Immature natural killer cell (primary cell): ENCODE data around the gene RASL11A. TPM values are rescaled to one million over a fixed set of nuclear protein-coding genes. Genes with fewer than 3 reads are reported as not detected.
"Not testable (repeated sequence)": the region's sequence is repeated elsewhere in the genome, so short reads cannot be mapped to it uniquely, and the experiment has no call there.

Source experiments
- DNase-seq, 3 donors: peaks; one replicate each; pipeline ENCODE4 v3.0.0; 2022; ENCODE audit warnings: mixed read lengths in 1 of 3
- H3K27ac Mint-ChIP-seq, 6 donors: one replicate each; pipeline ENCODE4 v1.8.0; 2020; ENCODE audit warnings: mixed read lengths in 6 of 6, mild to moderate bottlenecking in 5 of 6, inconsistent platforms in 4 of 6, moderate library complexity in 3 of 6
- H3K27me3 Mint-ChIP-seq, 3 donors: one replicate each; pipeline ENCODE4 v1.8.0; 2020 to 2021; ENCODE audit warnings: low read depth in 3 of 3, mild to moderate bottlenecking in 3 of 3, mixed read lengths in 3 of 3, moderate library complexity in 3 of 3, inconsistent platforms in 1 of 3
- H3K36me3 Mint-ChIP-seq, 3 donors: one replicate each; pipeline ENCODE4 v1.8.0; 2020; ENCODE audit warnings: mixed read lengths in 3 of 3, inconsistent platforms in 2 of 3, mild to moderate bottlenecking in 2 of 3
- H3K4me1 Mint-ChIP-seq, 2 donors: one replicate each; pipeline ENCODE4 v1.8.0; 2020; ENCODE audit warnings: inconsistent platforms in 2 of 2, mild to moderate bottlenecking in 2 of 2, mixed read lengths in 2 of 2, moderate library complexity in 1 of 2
- H3K4me3 Mint-ChIP-seq, 5 donors: one replicate each; pipeline ENCODE4 v1.8.0; 2020; ENCODE audit warnings: mild to moderate bottlenecking in 5 of 5, mixed read lengths in 5 of 5, inconsistent platforms in 3 of 5, moderate library complexity in 3 of 5
- H3K9me3 Mint-ChIP-seq, 6 donors: one replicate each; pipeline ENCODE4 v1.8.0; 2020; ENCODE audit warnings: mild to moderate bottlenecking in 6 of 6, mixed read lengths in 6 of 6, inconsistent platforms in 4 of 6, moderate library complexity in 3 of 6
- polyA plus RNA-seq, 3 donors: library from polyadenylated mRNA; unstranded; fragments of 300-500 nt; fragmentation: Illumina TruSeq; gene quantifications; one replicate each; pipeline ENCODE4 v1.2.3, GENCODE V29; 2021

Gene RASL11A
- polyA plus RNA-seq, 3 donors from 2014 or later: 0.22 to 0.54 TPM; not detected in 1

- Mint-ChIP-seq H3K4me3 (no peak overlapping the region), H3K36me3 (no peaks in the 10 kb centered on the region), H3K27me3 (peaks cover 1 to 12% (median 4%) of the 10 kb centered on the region in 3 donors), H3K9me3 (no peaks in the 10 kb centered on the region), H3K4me1 (no peaks in the 10 kb centered on the region), H3K27ac (no peak overlapping the region)
- no peak for DNase-seq
Observed at GRCh38 chr13:27295660-27296059, 25.0 kb downstream of the RASL11A start.

GRCh38 chr13:27296496-27296895 lies 25.9 kb downstream of the RASL11A start:
- Mint-ChIP-seq H3K4me3 (no peak overlapping the region), H3K9me3 (no peaks in the 10 kb centered on the region), H3K27ac (no peak overlapping the region), H3K36me3 (no peaks in the 10 kb centered on the region), H3K4me1 (no peaks in the 10 kb centered on the region), H3K27me3 (peaks cover 3 to 12% (median 4%) of the 10 kb centered on the region in 3 donors)
- DNase-seq: no peak

- Mint-ChIP-seq H3K36me3 (no peaks in the 10 kb centered on the region), H3K27me3 (peaks cover 2 to 10% (median 4%) of the 10 kb centered on the region in 3 donors), H3K4me3 (no peak overlapping the region), H3K4me1 (no peaks in the 10 kb centered on the region), H3K27ac (no peak overlapping the region), H3K9me3 (no peaks in the 10 kb centered on the region)
- DNase-seq: no peak
Observed at GRCh38 chr13:27298849-27299248, 28.2 kb downstream of the RASL11A start.

GRCh38 chr13:27300406-27300805 lies 29.8 kb downstream of the RASL11A start:
- not testable (repeated sequence) for H3K4me1 Mint-ChIP-seq, H3K4me3 Mint-ChIP-seq, H3K27me3 Mint-ChIP-seq, H3K36me3 Mint-ChIP-seq, DNase-seq, H3K9me3 Mint-ChIP-seq, H3K27ac Mint-ChIP-seq

- no peaks in the 10 kb centered on the region for H3K9me3 Mint-ChIP-seq
- H3K4me1 Mint-ChIP-seq: no peaks in the 10 kb centered on the region
Observed at GRCh38 chr13:27300941-27301586, 30.4 kb downstream of the RASL11A start.

GRCh38 chr13:27302643-27303262 lies 32.1 kb downstream of the RASL11A start:
- no peak for DNase-seq
- Mint-ChIP-seq H3K4me1 (no peaks in the 10 kb centered on the region), H3K27ac (no peak overlapping the region), H3K27me3 (peaks cover 0 to 9% (median 2%) of the 10 kb centered on the region in 3 donors), H3K36me3 (no peaks in the 10 kb centered on the region), H3K4me3 (no peak overlapping the region), H3K9me3 (no peaks in the 10 kb centered on the region)

More at GRCh38 chr13:27300941-27301586, 30.4 kb downstream of the RASL11A start:
- H3K27me3 Mint-ChIP-seq: peaks cover 1 to 10% (median 2%) of the 10 kb centered on the region in 3 donors
- H3K36me3 Mint-ChIP-seq: no peaks in the 10 kb centered on the region
- H3K27ac Mint-ChIP-seq: no peak overlapping the region
- DNase-seq: no peak
- no peak overlapping the region for H3K4me3 Mint-ChIP-seq

GRCh38 chr13:27304099-27304498 lies 33.5 kb downstream of the RASL11A start:
- H3K27ac Mint-ChIP-seq: no peak overlapping the region
- DNase-seq: no peak
- H3K36me3 Mint-ChIP-seq: no peaks in the 10 kb centered on the region
- peaks cover 0 to 6% (median 2%) of the 10 kb centered on the region in 3 donors for H3K27me3 Mint-ChIP-seq
- H3K4me3 Mint-ChIP-seq: no peak overlapping the region
- H3K9me3 Mint-ChIP-seq: no peaks in the 10 kb centered on the region
- H3K4me1 Mint-ChIP-seq: no peaks in the 10 kb centered on the region

GRCh38 chr13:27304611-27305010 lies 34.0 kb downstream of the RASL11A start:
- Mint-ChIP-seq H3K4me1 (no peaks in the 10 kb centered on the region), H3K27me3 (peaks cover 2 to 6% (median 2%) of the 10 kb centered on the region in 3 donors), H3K27ac (no peak overlapping the region), H3K9me3 (no peaks in the 10 kb centered on the region), H3K36me3 (no peaks in the 10 kb centered on the region), H3K4me3 (no peak overlapping the region)
- no peak for DNase-seq

GRCh38 chr13:27306364-27306763 lies 35.7 kb downstream of the RASL11A start:
- Mint-ChIP-seq H3K9me3 (no peaks in the 10 kb centered on the region), H3K36me3 (no peaks in the 10 kb centered on the region), H3K4me1 (no peaks in the 10 kb centered on the region), H3K27ac (no peak overlapping the region), H3K4me3 (no peak overlapping the region), H3K27me3 (peaks cover 0 to 4% (median 2%) of the 10 kb centered on the region in 3 donors)
- DNase-seq: no peak

- DNase-seq: no peak
- H3K4me3 Mint-ChIP-seq: no peak overlapping the region
- H3K36me3 Mint-ChIP-seq: no peaks in the 10 kb centered on the region
- H3K9me3 Mint-ChIP-seq: no peaks in the 10 kb centered on the region
- no peak overlapping the region for H3K27ac Mint-ChIP-seq
- no peaks in the 10 kb centered on the region for H3K4me1 Mint-ChIP-seq
- peaks cover 1 to 5% (median 2%) of the 10 kb centered on the region in 3 donors for H3K27me3 Mint-ChIP-seq
Observed at GRCh38 chr13:27308941-27309340, 38.3 kb downstream of the RASL11A start.

GRCh38 chr13:27309401-27309958 lies 38.9 kb downstream of the RASL11A start:
- DNase-seq: no peak
- Mint-ChIP-seq H3K27me3 (peaks cover 1 to 5% (median 2%) of the 10 kb centered on the region in 3 donors), H3K9me3 (no peaks in the 10 kb centered on the region), H3K4me1 (no peaks in the 10 kb centered on the region), H3K27ac (no peak overlapping the region), H3K36me3 (no peaks in the 10 kb centered on the region), H3K4me3 (no peak overlapping the region)

GRCh38 chr13:27309967-27310598 lies 39.5 kb downstream of the RASL11A start:
- no peak overlapping the region for H3K27ac Mint-ChIP-seq
- DNase-seq: no peak
- H3K4me1 Mint-ChIP-seq: no peaks in the 10 kb centered on the region
- H3K27me3 Mint-ChIP-seq: peaks cover 1 to 8% (median 2%) of the 10 kb centered on the region in 3 donors
- no peaks in the 10 kb centered on the region for H3K36me3 Mint-ChIP-seq
- no peaks in the 10 kb centered on the region for H3K9me3 Mint-ChIP-seq
- H3K4me3 Mint-ChIP-seq: no peak overlapping the region

GRCh38 chr13:27310946-27311345 lies 40.3 kb downstream of the RASL11A start:
- Mint-ChIP-seq H3K9me3 (no peaks in the 10 kb centered on the region), H3K4me3 (no peak overlapping the region), H3K27ac (no peak overlapping the region), H3K36me3 (no peaks in the 10 kb centered on the region), H3K4me1 (no peaks in the 10 kb centered on the region), H3K27me3 (peaks cover 1 to 11% (median 2%) of the 10 kb centered on the region in 3 donors)
- DNase-seq: no peak

- Mint-ChIP-seq H3K27ac (no peak overlapping the region), H3K4me1 (no peaks in the 10 kb centered on the region), H3K9me3 (no peaks in the 10 kb centered on the region)
Observed at GRCh38 chr13:27311518-27312210, 41.0 kb downstream of the RASL11A start.

More at GRCh38 chr13:27311518-27312210, 41.0 kb downstream of the RASL11A start:
- Mint-ChIP-seq H3K4me3 (no peak overlapping the region), H3K36me3 (no peaks in the 10 kb centered on the region), H3K27me3 (peaks cover 2 to 15% (median 4%) of the 10 kb centered on the region in 3 donors)
- no peak for DNase-seq
